ENCODE measurements around the gene THEM4.
"Not testable (repeated sequence)": the region's sequence is repeated elsewhere in the genome, so short reads cannot be mapped to it uniquely, and the experiment has no call there.

THEM4 gene

DNA sequence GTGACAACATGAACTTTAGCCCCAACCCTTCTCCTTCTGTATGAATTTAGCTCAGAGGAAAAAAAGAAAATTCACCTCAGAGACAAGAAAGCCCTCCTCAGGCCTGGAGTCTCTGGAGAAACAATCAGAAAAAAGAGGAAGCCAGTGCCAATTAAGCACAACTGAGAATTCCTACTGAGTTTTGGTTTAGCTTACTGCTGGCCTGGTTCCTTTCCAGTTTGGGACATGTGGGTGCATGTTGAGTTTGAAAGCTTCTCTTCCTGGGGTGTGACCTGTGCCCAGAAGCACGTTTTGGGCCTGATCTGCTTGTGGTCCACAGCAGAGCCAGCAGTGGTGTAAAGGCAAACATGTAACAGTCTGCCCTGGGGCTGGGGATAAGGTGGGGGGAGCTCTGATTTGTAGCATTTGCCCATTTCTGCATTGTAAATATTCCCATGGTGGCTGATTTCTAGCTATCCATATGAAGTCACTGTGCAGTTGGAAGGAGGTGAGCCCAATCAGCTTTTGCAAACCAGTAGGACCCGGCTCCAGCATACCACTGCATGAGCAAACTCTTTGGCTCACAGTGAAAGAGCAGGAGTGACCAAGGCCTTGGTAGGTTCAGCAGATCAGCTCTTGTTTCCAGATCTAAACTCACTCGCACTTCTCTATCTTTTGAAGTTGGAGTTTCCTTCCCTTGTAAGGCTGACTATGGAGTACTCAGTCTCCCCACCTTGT lies 51.1 kb downstream of the THEM4 start:
- DNase-seq = no peak

DNA sequence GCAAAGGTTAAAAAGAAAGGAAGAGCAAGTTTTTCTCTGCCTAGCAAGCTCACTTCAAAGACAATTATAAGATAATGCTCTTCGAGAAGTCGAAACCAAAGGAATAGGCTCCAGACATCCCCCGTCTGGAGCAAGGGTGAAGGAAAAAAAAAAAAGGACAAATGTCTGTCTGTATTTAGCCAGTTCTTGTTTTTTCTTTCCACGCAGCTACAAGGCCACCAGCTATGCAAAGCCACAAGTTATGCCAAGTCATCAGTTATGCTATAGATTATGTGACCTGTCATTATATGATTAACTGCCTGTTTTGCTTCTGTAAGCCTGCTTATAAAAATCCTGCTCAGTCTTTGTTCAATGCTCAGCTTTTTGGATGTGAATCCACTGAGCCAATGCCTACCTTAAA lies 53.4 kb downstream of the THEM4 start:
- DNase-seq = no peak

DNA sequence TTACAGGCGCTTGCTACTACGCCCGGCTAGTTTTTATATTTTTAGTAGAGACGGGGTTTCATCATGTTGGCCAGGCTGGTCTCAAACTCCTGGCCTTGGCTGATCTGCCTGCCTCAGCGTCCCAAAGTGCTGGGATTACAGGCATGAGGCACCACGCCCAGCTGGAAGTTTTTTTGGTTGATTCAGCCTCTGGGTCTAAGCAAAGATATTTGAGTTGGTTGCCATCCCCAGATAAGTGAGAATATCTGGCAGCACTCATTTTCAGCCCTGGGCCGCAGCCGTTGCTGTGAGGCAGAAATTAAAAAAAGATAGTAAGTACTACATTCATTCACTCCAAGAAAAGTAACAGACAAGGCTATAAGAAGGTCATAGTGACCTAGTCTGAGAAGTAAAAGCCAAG lies 53.8 kb downstream of the THEM4 start:
- not testable (repeated sequence) for DNase-seq

DNA sequence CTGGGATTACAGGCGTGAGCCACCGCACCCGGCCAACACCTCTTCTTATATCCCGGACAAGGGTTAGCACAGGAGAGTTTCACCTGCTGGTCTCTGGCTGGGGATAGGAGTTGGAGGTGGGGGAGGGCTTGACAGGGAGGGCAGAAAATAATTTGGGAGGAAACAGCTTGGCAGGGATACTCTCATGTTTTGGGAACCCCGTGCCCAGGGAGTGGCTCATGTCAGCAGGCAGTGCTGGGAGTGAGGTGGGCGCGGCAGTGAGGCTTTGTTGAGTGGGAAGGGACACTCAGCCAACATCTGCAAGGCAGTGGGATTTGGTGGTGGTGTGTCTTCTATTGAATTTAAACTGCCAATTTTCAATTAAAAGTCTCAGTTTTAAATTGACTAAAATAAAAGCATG lies 54.7 kb downstream of the THEM4 start:
- DNase-seq = no peak

DNA sequence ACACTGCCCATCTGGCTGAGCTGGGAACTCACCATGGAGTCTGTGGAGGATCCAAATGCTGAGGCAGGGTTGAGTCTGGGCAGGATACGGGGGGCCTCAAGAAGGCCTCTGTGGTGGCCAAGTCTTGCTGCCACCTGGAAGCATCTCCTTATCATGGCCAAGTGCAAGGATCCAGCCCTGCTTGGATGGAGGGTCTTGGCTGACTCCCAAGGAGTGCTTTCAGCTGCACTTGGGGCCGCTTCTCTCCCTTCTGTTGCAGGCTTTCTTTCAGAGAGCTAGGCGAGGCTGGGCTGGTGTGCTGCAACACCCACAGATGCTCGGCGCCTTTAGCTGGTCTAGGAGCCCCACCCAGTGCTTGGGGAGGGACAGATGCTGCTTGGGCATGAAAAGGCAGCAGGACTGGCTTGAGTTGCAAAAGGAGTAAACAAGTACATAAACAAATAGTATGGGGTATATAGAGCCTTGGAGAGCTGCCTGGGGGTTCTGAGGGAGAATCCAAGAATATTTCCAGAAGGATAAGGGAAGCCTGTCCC lies 55.8 kb downstream of the THEM4 start, which contains the start of gene THEM5:
THEM5 (minus strand) TSS at position 302 of the 533 bp plus-strand sequence; CDS start at position 155, 147 bp downstream.
- no peak for DNase-seq

DNA sequence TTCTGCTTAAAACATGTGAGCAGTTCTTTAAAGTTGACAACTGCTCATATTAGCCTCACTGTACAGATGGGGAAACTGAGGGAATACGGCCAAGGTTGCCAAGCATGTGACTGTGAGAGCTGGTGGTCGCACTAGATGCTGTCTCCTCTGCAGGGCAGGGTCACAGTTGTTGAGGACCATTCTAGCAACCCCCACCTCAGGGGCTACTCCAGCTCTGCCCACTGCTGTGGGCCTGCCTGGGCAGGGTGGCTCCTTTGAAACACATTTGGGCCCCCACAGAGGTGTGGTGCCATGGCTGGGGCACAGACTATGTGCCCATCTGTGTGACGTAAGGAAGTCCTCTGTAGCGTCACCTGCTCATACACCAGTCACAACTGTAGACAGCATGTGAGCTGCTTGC lies 56.6 kb downstream of the THEM4 start:
- no peak for DNase-seq

DNA sequence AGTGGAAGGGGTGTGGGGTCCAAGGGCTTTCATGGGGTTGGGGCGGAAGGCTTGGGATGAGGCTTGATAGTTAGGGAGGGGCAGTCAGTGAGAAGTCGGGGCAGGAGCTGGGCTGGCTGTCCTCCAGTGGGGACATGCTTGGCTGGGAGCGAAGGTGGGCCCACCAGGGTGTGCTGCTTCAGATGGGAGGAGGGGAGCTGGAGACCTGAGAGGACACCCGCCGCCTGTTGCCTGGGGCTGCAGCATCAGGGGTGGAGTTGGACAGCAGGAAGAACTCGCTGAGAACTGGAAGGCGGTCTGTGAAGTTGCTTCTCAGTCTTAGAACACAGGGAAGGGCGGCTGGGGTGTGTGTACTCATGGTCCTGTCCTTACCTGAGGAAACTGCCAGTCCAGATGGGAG lies 57.4 kb downstream of the THEM4 start:
- DNase-seq = no peak

DNA sequence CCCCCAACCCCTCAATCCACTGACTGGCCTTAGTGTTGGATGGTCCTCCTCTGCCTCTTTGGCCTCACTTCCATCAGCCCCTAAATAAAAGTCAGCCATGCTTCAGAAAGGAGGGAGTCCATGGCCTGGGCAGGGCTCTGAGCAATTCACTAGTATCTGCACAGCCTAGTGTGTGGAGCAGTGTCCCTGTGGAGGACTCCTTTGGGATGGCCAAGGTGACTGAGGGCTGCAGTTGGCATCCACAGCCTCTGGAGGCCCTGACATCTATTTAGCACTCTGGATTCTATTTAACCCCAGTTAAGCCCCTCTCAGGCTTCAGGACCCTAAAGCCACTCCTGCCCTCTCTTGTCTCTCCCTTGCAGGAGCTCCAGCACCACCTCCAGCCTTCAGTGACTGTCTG lies 59.4 kb downstream of the THEM4 start:
- DNase-seq = no peak

DNA sequence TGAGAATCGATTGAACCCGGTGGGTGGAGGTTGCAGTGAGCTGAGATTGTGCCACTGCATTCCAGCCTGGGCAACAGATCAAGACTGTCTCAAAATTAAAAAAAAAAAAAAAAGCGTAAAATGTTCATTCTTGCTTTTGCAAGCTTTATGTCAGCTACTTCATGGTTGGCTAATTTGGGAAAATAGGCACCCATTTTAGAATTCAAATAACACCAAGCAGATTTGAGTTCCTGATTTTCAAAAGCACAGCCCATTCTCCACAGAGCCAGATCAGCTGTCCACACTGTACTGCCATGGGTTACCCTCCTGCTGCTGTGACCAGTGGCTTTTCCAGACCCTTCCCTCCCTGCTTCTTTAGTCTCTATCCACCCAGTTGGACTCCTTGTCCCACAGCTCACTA lies 60.2 kb downstream of the THEM4 start:
- no peak for DNase-seq

DNA sequence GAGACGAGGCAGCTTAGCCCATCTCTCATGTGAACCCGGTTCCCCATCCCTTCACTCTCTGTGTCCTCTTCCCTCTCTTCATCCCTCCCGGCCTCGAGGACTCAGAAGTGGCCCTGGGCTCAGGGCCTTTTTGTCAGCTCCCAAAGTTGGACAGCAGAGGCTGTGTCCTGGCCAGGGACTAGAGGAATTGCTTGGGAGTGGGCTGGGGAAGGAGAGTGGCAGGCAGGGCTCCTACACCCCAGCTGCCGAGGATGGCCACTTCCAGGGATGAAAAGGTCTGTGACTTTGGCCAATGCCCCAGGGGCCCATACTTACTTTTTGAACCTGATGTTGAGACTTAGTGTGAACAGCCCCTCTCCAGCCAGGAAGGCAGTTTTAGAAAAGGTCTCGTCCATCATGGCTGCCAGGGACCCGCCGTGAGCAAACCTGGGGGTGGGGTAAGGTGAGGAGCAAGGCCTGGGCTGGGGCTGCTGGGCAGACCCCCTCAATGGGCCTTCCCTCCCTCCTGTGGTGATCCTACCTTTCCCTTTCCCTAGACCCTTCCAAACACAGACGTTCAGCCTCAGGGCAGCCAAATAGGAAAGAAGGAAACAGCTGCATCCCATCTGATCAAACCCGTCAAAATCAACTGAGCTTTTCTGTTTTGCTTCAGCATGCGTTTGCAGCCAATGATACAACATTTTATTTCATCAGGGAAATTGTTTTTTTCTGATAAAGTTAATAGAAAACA lies 61.3 kb downstream of the THEM4 start:
- DNase-seq = no peak

DNA sequence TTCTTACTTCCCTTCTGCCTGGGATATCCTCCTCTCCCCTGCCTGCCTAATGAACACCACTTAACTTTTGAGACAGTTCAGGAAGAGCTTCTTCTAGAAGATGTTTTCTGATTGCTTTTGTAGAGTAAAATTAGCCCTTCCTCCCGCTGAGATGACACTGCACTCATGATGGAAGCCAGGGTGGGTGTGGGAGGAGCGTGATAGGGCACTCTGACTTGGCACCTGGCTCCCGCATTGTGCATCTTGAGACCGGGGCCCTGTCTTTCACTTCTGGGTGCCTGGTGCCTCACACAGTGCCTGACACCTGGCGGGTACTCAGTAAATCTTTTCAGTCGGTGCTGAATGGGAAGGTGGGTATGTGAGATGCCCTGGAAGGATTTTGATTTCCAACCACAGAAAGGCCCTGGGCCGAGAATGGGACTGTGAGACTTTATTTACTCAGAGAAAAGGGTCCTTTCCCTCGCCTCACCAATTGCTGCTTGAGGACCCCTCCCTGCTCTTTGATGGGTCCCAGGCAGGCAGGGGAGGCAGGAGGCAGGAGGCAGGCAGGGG lies 62.5 kb downstream of the THEM4 start:
- DNase-seq = no peak

DNA sequence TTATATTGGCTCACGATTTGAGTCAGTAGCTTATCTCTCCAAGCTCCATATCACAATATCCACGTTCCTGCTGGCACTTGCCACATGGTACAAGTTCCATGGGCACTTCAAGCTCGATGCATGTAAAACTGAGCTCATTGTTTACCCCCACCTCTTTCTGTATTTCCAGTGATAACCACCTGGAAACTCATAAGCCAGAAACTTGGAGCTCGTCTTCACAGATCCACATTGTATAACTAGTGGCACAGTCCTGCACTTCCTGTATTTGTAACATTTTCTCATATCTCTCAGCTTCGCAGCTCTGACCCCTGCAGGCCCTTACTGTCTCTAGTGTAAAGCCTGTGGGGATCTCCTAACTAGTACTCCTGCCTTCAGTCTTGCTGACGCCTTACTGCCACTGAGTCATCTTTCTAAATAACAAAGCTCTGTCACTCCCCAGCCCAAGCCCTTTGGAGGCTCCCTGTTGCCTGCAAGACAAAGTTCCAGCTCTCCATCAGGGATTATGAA lies 63.2 kb downstream of the THEM4 start:
- DNase-seq = no peak

DNA sequence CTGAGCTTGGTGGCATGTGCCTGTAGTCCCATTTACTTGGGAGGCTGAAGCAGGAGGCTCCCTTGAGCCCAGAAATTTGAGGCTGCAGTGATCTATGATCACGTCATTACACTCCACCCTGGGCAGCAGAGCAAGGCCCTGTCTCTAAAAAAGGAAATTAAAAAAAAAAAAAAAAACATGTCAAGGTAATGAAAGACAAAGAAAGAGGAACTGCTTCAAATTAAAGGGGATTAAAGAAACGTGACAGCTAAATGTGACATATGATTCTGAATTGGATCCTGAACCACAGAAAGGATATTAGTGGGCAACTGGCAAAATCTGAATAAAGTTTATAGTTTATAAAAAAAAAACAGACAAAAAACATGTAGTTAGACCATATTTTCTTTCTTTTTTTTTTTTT lies 65.9 kb downstream of the THEM4 start:
- no peak for DNase-seq

DNA sequence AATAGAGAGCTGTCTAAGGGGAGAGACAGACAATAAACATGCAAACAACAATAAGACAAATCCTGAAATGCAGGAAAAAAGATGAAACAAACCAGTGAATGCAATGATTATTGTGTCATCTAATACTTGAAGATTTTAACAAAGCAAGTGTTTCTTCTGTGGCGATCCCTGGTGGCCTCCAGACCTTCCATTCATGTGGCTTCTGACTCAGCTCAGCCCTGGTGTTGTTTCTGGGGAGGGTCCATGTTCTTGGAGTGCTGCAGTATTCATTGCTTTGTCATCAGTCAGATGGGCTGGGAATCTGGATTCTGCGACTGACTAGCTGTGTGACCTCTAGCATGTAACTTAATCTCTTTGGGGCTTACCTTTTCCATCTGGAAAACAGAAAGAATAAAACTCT lies 68.2 kb downstream of the THEM4 start:
- no peak for DNase-seq

DNA sequence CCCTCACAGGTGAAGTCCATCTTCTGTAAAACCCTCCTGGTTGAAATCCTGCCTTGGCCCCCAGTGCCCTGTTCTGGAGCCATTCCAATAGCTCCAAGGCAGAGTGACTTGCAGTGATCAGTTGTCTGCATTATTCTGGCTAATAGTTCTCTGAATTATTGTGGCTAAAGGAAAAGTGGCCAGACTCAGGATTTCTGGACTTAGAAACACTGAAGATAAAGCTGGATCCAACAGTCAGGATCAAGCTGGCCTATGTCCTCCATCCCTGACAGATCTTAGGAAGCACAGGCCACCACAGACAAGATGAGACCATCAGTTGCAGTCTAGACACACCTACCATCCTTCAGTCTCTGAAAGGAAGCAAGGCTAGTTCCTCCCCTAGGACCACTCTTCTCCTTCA lies 68.9 kb downstream of the THEM4 start:
- DNase-seq = no peak

DNA sequence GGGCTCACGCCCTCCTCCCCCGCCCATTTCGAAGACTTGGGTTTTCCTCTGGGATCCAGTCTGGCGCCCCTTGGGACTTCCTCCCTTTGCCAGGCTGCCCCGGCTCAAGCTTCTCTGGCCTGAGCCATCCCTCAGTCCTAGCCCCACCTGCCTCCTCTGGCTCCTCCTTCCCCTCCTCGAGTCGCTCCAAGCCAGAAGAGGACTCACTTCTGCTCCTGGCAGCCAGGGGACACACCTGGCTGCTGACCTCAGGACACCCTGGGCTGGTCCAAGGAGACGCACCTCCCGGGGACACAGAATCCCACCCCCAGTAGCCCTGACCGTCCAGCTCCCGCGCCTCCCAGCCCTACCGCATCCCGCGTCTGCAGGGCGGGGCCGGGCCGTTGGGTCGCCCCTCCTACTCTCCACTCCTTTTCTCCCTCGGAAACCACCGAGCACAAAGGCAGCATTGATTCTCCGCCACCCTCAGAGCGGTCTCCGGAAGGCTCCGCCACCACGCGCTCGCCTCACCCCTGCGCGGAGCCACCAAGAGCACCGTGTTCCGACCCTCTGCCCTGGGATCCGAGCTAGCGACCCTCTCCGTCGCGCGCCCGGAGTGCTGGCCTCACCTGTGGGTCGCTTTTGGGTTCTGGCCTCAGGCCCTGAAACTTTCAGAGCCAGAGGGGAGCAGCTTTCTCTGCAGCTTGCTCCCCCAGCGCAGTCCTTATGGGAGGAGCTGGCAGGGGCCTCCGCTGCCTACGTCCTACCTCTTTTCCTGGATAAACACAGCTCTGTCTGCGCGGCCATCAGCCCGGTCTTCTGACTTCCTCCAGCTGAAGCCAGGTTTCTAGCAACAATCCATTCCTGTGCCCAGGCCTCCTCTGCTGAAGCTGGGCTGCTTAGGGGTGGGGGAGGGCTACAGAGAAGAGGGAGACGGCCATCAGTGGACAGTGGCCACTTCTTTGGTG lies 69.6 kb downstream of the THEM4 start, which contains the start of gene C2CD4D:
C2CD4D (minus strand) TSS at position 364 of the 947 bp plus-strand sequence. CDS start 831 bp downstream, outside the sequence.
- peak; percentile 20 for DNase-seq

DNA sequence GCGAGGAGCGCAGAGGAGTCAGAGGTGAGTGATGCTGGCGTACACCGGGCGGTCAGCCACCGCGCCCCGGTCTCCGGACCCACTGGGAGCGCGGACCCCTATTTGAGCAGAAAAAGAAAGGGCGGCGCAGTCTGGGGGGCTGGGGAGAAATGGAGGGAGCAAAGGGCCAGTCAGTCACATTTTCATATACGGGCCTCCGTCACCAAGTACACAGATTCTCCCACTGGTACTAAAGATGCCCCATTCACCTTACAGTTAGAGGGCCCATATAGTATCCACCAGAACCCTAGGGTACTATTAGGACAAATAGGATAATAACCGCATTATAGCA lies 70.3 kb downstream of the THEM4 start:
- DNase-seq = no peak

DNA sequence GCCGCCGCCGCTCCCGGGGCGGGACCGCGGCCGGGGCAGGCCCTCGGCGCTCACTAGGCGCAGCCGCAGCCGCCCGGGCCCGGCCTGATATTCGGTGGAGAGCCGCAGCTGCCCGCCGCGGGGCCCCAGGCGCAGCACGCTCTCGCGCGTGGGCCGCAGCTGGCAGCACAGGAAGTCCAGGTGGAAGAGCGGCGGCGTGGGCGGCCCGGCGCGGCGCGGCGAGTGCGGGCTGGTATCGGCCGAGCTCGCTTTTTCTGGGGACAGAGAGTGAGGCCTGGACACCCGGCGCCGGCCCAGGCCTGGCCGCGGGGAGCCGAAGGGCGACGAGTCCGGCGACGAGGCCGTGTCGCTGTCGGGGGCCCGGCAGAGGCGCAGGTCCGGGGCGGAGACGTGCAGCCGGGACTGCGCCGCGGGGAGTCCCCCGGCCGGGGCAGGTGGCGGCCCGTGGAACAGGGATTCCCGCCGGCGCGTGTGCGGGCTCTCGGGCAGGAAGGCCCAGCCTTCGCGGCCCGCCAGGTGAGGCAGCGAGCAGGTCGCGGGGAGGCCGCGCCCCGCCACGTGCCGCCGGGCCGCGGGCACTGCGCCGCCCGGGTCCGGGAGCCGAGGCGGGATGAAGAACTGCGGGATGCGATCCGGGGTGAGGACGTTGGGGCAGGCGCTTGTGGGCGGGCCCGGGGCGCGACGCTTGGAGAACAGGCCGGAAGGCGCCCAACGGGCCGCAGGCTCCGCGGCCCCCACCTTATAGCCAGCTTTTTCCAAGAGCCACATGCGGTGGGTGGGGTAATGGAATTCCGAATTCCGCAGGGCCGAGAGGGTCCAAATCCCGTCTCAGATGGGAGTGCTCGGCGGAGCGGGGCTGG lies 70.9 kb downstream of the THEM4 start:
- no peak for DNase-seq

DNA sequence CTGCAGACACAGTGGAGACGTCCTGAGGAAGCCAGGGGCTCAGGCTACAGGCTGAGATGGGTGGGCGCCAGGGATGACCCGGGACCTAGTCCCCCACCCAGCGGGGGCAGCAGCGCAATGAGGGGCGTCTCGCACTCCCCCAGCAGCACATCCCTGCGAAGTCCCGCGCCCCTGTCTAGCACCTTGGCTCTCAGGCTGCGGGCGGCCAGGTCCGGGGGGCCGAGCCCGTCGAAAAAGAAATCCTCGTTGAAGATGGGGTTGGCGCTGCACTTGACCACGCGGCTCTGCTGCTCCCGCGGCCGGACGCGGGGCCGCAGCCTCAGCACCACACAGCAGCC lies 71.5 kb downstream of the THEM4 start:
- no peak for DNase-seq

DNA sequence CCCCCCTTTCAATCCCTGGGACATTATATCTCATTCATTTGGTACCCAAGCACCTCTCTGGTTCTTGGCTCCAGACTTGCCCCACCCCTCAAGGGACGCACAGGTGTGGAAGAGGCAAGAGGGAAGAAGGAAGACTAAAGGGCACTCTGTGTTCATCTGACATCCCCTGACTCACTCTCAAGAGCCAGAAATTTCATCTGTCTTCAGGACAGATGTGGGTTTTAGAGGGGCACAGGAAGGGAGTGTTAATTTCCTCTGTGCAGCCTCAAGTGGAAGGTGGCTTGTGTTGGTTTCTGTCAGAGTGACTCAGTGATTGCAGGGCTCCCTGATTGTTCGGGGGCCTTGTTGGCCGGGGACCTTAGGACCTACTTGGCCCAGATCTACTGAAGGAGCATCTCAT lies 72.1 kb downstream of the THEM4 start:
- no peak for DNase-seq

DNA sequence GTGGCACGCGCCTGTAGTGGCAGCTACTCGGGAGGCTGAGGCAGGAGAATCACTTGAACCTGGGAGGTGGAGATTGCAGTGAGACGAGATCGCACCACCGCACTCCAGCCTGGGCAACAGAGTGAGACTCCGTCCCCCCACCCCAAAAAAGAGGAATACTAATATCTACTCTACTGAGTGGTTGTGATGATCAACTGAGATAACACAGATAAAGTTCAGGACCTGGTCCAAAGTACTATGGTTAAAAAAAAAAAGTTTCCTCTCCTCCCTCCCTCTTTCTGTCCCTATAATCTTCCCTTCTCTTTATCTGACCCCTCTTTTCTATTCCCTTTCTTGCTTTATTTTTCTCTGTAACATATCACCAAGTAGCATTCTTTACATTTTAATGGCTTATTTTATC lies 73.7 kb downstream of the THEM4 start:
- DNase-seq = no peak

DNA sequence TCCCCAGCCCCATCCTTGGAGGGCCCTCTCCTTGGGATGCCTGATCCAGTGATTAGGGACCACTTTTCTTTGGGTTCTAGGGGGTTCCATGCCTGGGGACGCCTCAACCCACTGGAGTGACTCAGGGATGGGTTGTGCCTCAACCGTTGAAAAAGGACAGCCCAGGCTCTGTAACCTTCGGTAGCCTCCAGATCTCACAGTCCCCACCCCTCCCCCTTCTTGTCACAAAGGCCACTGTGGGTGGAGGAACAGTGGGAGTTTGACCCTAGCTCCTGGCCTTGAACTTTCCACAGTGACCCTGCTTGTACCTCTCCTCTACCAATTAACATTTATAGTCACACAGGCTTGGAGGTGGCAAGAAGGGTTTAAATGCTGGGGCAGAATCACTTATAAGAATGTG lies 75.1 kb downstream of the THEM4 start:
- no peak for DNase-seq
